ENCODE measurements around the gene TSN.
"Not testable (repeated sequence)": the region's sequence is repeated elsewhere in the genome, so short reads cannot be mapped to it uniquely, and the experiment has no call there.

Gene TSN

DNA sequence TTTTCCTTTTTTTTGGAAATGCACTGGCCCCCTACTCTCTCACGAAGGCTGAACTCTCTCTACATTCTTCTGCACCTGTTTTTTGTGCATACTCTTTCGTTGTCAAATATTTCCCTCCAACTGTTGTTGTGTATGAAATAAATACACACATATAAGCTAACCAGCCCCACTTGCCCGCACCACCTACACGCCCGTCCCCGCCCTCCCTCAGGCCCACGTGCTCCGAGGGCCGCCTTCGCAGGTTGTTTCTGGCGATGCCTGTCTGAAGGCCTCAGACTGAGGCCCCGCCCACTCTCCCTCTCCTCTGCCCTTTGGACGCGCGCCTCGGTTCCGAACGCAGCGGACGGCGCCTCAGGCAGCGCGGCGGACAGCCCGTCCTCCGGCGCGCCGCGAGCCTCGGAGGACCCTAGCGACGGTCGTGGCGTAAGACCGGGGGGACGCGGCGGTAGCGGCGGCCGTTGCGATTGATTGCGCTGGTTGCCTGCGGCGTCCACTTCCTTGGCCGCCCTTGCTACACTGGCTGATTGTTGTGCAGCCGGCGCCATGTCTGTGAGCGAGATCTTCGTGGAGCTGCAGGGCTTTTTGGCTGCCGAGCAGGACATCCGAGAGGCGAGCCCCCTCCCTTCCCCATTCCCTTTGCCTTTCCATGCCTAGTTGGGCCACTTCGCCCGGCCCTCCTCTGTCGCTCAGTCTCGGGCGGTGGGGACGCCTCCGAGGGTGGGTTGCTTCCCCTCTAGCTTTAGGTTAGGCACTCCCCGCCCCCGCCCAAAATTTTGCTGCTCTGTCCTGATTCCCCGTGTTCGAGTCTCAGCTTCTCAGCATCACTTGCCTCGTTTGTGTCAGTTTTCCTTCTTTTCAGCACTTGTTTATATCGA lies at the start of gene TSN:
Gene TSN (plus strand): TSS at position 415 of the 875 bp plus-strand sequence. CDS start 129 bp downstream, at position 544.
- Histone ChIP-seq H3K9me3 (replicated peaks in 1 of 11) (no peaks in the 10 kb centered on the region), H3K36me3 (peaks cover 26 to 35% (median 34%) of the 10 kb centered on the region in 11 experiments), H3K9ac (peak within 1 kb of the TSS; percentile 88 to 98 (median 94)), H4K20me1 (peaks cover 0 to 37% (median 15%) of the 10 kb centered on the region in 11 experiments; a peak in 13 of 22 replicates), H3K27ac (peak within 1 kb of the TSS; percentile 70 to 96 (median 89)), H3K4me3 (peak within 1 kb of the TSS; percentile 73 to 99 (median 90)), H3K4me2 (peak within 1 kb of the TSS; percentile 83 to 97 (median 94)), H3K27me3 (no peaks in the 10 kb centered on the region), H3K4me1 (peaks cover 21 to 31% (median 26%) of the 10 kb centered on the region in 10 experiments)
- 0 out of 22 replicates have a peak, but pooled peaks of 1 of the 11 experiments have one; percentile 24 for TF ChIP-seq Cebpa-rat (IDR thresholded peaks at IDR 0.05)

DNA sequence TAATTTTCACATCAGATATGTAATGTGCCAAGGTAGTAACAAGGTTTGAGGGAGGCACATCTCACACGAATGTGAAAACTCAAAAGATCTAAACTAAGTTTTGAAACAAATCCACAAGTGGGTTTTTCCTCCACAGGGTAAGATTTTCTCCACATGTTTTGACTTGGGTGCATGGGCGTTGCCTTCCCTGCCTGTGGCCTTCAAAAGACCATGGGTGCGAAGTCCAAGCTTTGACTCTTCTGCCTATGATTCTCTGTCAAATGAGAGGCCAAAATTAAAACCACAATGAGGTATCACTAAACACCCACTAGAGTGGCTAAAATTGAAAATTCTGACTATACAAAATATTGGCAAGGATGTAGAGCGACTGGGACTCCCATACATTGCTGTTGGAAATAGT lies 49.5 kb upstream of the TSN start:
- no peak for TF ChIP-seq Cebpa-rat (IDR thresholded peaks at IDR 0.05)
- Histone ChIP-seq H3K9ac (no peak overlapping the region), H3K4me1 (peaks cover 12 to 62% (median 47%) of the 10 kb centered on the region in 10 experiments)

DNA sequence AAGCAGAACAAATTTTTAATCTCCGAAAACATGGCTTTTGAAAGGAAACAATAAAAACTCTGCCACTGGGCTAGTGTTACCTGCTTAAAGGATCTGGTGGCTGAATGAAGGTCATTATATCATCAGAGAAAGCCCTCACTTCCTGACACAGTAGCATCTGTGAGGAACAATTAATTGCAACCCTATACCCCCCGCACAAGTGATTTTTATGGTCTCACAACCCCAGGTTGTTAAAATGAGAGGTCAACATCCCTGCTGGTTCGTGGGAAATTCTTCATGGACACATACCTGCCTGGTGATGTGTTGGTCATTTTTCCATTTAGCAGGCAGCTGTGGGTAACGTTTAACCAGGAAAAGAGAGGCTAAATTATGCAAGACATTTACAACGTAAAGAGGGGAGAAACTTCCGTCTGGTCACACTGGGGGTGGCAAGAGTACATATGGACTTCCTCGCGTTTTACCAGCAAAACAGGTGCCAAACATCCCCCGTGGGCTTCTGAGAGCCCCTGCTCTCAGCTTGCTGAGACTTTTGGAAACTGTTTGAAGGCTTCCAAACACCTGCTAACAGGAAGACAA lies 48.0 kb upstream of the TSN start:
- no peaks in the 10 kb centered on the region for H4K20me1 ChIP-seq
- peak overlapping the region in 9 of 11 experiments; percentile 2 to 48 (median 27); a peak in 12 of 22 replicates for H3K4me2 ChIP-seq
- no peaks in the 10 kb centered on the region for H3K36me3 ChIP-seq
- H3K27me3 ChIP-seq: no peaks in the 10 kb centered on the region
- H3K4me3 ChIP-seq: no peak overlapping the region
- H3K9ac ChIP-seq: no peak overlapping the region
- no peak overlapping the region for H3K27ac ChIP-seq
- H3K4me1 ChIP-seq: peaks cover 0 to 47% (median 36%) of the 10 kb centered on the region in 10 experiments; a peak in 18 of 20 replicates
- H3K9me3 ChIP-seq (replicated peaks in 1 of 11): no peaks in the 10 kb centered on the region
- TF ChIP-seq Cebpa-rat (IDR thresholded peaks at IDR 0.05): no peak

More for the DNA sequence above, 49.5 kb upstream of the TSN start:
- H3K9me3 ChIP-seq (replicated peaks in 1 of 11): no peaks in the 10 kb centered on the region
- no peaks in the 10 kb centered on the region for H4K20me1 ChIP-seq
- H3K36me3 ChIP-seq: no peaks in the 10 kb centered on the region
- H3K4me2 ChIP-seq: peak overlapping the region in 4 of 11 experiments; percentile 51 to 66 (median 56); a peak in 2 of 22 replicates
- H3K27me3 ChIP-seq: no peaks in the 10 kb centered on the region
- H3K4me3 ChIP-seq: no peak overlapping the region
- peak overlapping the region in 2 of 11 experiments; percentile 48 to 52; a peak in 1 of 22 replicates for H3K27ac ChIP-seq

DNA sequence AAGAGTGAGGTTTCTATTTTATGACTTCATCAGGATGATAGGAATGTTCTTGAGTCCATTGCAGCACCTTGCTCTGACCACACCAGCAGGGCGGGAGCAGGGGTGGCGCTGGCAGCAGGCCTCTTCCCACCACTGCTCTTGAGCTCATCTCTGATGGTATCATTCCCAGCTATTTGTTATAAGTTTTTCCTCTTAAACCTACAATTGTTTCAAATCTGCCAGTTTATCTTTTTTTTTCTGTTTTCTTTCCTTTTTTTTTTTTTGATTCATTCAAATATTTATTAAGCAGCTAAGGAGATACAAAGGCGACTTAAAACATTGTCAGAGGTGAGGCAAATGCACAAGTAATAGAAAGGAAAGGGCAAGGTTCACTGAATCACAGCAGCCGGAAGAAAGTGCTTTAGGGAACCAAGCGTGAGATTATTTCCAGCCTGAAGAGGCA lies 47.5 kb upstream of the TSN start:
- Histone ChIP-seq H3K9ac (no peak overlapping the region), H3K9me3 (replicated peaks in 1 of 11) (no peaks in the 10 kb centered on the region), H4K20me1 (no peaks in the 10 kb centered on the region), H3K27me3 (no peaks in the 10 kb centered on the region), H3K4me1 (peaks cover 0 to 42% (median 32%) of the 10 kb centered on the region in 10 experiments; a peak in 18 of 20 replicates), H3K27ac (no peak overlapping the region), H3K36me3 (no peaks in the 10 kb centered on the region), H3K4me3 (no peak overlapping the region), H3K4me2 (peak overlapping the region in 9 of 11 experiments; percentile 2 to 48 (median 27); a peak in 12 of 22 replicates)
- no peak for TF ChIP-seq Cebpa-rat (IDR thresholded peaks at IDR 0.05)

DNA sequence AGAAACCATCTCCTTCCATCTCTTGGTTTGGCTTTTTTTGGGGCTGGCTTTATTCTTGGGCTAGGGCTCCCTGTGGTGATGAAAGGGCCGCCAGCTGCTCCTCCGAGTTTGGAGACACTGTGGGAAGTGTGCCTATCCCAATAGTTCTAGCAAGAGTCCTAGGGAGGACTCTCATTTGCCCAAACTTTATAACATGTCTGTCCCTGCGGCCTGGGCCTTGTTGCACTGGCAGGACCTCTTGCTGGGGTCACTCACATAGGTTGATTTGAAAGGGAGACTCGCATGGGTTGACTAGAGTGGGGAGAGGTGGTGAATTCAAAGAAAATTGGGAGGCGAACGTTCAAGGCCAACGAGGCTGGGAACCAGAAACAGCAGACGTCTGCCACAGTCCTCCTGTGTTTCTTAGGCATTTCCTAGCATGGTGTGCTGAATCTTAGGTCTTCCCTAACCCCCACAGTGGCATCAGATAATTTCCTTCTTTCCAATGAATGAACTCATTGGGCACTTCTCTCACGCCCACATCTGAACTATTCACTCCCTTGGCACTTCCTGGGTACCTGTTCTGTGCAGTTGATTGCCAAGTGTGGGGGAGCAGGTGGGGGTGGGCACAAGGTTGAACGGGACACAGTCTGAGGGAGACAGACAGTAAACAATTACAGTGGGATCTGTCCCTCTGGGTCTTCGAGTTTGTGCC lies 45.5 kb upstream of the TSN start:
- Histone ChIP-seq H3K27ac (no peak overlapping the region), H3K36me3 (no peaks in the 10 kb centered on the region), H3K27me3 (no peaks in the 10 kb centered on the region), H4K20me1 (no peaks in the 10 kb centered on the region), H3K9me3 (replicated peaks in 1 of 11) (no peaks in the 10 kb centered on the region), H3K9ac (no peak overlapping the region), H3K4me3 (no peak overlapping the region), H3K4me2 (no peak overlapping the region), H3K4me1 (peaks cover 0 to 36% (median 26%) of the 10 kb centered on the region in 10 experiments; a peak in 17 of 20 replicates)
- no peak for TF ChIP-seq Cebpa-rat (IDR thresholded peaks at IDR 0.05)

DNA sequence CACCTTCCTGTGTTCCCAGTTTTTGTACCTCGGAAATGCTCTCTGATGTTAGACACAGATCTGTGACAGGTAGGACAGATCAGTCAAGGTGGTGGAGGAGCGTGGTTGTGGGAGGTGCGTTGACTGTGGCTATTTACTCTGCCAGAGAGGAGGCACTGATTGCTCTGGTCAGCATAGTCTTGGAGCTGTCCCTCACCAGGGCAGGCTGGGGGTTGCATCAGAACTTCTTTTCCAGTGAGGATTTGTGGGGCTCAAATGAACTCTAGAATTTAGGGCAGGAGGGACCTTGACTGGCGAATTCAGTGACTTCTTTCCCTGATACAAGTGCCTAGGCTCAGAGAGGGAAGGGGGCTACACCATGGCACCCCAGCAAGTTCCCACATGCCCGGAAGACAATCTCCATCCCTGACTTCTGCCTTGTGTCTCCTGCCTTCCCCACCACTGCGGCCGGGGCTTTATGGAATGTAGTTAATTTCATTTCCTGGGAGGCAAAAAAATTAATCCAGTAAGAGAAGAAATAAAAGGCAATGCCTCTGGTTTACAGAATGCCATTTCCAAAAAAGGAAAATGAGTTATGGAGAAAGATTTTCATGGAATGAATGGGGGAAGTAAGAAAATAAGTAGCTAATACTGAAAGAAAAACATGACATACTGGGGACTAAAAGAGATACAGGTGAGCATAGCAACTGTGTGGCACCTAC lies 44.8 kb upstream of the TSN start:
- no peaks in the 10 kb centered on the region for H4K20me1 ChIP-seq
- H3K9ac ChIP-seq: no peak overlapping the region
- no peak overlapping the region for H3K4me3 ChIP-seq
- peaks cover 0 to 29% (median 19%) of the 10 kb centered on the region in 10 experiments; a peak in 17 of 20 replicates for H3K4me1 ChIP-seq
- no peaks in the 10 kb centered on the region for H3K9me3 ChIP-seq (replicated peaks in 1 of 11)
- TF ChIP-seq Cebpa-rat (IDR thresholded peaks at IDR 0.05): no peak
- H3K4me2 ChIP-seq: no peak overlapping the region
- H3K36me3 ChIP-seq: no peaks in the 10 kb centered on the region
- H3K27me3 ChIP-seq: no peaks in the 10 kb centered on the region
- no peak overlapping the region for H3K27ac ChIP-seq

DNA sequence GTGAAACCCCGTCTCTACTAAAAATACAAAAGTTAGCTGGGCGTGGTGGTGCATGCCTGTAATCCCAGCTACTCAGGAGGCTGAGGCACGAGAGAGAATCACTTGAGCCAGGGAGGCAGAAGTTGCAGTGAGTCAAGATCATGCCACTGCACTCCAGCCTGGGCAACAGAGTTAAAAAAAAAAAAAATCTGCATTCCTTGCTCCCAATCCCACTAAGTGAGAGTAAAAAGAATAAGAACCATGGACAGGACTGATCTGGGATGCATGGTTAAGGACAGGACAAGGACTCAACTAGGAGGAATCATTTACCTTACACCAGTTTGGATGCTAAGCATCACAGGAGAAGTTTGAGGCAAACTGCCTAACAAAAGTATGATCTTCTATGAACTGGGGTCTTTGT lies 44.0 kb upstream of the TSN start:
- not testable (repeated sequence) for H3K4me3 ChIP-seq; H3K9me3 ChIP-seq (replicated peaks in 1 of 11); H3K36me3 ChIP-seq; H3K27me3 ChIP-seq; H3K4me2 ChIP-seq; H3K27ac ChIP-seq; H4K20me1 ChIP-seq; H3K9ac ChIP-seq
- peaks cover 0 to 22% (median 18%) of the 10 kb centered on the region in 10 experiments; a peak in 16 of 20 replicates for H3K4me1 ChIP-seq

DNA sequence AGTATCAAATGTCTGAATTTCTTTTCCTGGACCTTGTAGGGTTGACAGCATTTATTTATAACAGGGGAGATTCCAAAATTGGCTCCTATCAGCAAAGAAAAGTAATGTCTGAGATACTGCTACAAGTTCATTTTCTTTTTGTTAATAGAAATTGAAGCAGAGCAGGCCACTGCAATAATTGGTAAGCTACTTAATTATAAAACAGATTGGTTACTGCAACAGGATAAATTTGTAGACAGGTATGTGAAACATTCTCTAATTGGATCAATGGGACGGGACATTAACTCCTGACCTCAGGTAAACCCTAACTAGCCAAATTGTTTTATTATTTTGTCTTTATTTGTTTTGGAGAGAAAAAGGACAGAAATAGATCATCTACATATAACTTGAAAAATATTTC lies 39.3 kb upstream of the TSN start:
- H3K4me2 ChIP-seq: no peak overlapping the region
- TF ChIP-seq Cebpa-rat (IDR thresholded peaks at IDR 0.05): no peak
- H3K9me3 ChIP-seq (replicated peaks in 1 of 11): no peaks in the 10 kb centered on the region
- no peaks in the 10 kb centered on the region for H3K4me1 ChIP-seq
- no peaks in the 10 kb centered on the region for H3K36me3 ChIP-seq
- no peak overlapping the region for H3K27ac ChIP-seq
- no peak overlapping the region for H3K4me3 ChIP-seq
- H4K20me1 ChIP-seq: no peaks in the 10 kb centered on the region
- 0 out of 22 replicates have a peak overlapping the region, but pooled peaks of 1 of the 11 experiments have one; percentile 1 for H3K9ac ChIP-seq
- no peaks in the 10 kb centered on the region for H3K27me3 ChIP-seq
